Forelimb muscle (tissue), 1 donor: ENCODE measurements around the gene NTHL1. TPM values are rescaled to one million over a fixed set of nuclear protein-coding genes. Genes with fewer than 3 reads are reported as not detected.

Experiments
- DNase-seq: peaks from one replicate; pipeline ENCODE4 v3.0.0-alpha.2; 2013; ENCODE audit warnings: low read depth
- polyA plus RNA-seq: library from polyadenylated mRNA; unstranded; fragments of 120-200 nt; gene quantifications from one replicate; pipeline ENCODE4 v1.2.1, GENCODE V29; 2013; ENCODE audit not compliant: insufficient read length

Gene NTHL1
- 11.2 TPM for polyA plus RNA-seq

- DNase-seq, result peak; percentile 92
Measured at GRCh38 chr16:2047330-2048115, at the start of gene NTHL1, which contains the start of gene TSC2. Gene NTHL1 (minus strand): TSS chr16:2047834. CDS start chr16:2047823, 11 bp downstream. Gene TSC2 (plus strand): TSS chr16:2047985. CDS start chr16:2048616, 631 bp downstream.

DNA sequence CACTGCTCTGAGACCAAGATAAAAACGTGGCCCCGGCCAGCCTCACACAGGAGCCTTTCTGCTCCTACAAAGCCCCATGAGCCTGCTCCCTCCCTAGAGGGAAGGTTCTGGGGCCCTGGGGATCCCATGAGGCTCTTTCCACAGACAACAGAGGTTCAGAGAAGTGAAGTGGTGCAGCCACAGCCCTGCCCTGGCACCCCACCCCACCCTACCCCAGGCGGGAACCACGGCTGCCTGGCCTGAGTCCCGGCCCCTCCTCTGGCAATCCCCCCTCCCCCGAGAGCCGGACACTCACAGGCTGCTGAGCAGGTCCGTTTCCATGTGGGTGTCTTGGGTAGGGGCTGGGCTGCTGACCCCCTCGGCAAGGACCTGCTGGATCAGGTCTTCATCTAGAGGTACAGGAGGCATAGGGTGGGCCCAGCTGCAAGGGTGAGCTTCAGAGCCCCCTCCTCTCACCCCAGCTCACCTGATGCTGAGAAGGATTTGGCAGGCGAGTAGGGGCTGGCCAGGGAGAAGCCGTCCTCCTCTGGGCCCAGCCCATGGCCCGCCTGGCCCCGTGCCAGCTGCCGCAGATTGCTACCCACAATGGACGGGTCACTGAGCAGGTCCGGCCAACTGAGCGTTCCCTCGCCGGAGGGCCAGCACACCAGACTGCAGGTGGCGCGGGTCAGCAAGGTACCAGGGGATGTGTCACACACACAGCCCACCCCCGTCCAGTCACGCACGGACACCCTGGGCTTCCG lies 49.4 kb upstream of the NTHL1 start:
- no peak for DNase-seq

DNA sequence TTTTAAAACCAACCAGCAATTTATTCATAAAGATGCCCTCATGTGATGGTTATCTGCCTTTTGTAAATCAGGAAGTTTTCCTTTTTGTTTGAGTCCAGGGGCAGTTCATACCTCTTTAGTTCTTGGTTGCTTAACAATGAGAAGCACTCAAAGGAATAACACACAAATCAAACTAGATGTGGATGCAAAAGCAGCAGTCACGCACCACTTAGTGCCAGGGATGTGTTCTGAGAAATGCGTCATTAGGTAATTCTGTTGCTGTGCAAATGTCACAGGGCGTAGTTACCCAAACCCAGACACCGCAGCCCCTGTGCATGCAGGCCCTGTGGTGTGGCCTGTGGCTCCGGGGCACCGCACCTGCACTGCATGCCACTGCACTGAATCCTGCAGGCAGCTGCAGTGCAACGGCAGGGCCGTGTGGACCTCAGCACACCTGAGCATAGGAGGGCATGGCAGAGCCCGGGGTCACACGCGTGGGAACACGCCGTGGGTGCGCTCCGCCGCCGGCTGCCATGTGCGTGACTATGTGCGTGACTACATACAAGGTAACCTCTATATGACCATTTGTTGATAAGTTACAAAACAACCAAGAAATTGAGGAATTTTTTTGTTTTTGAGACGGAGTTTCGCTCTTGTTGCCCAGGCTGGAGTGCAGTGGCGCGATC lies 48.4 kb upstream of the NTHL1 start:
- no peak for DNase-seq

- DNase-seq, result no peak
Measured at GRCh38 chr16:2095315-2095853, 47.8 kb upstream of the NTHL1 start.

DNA sequence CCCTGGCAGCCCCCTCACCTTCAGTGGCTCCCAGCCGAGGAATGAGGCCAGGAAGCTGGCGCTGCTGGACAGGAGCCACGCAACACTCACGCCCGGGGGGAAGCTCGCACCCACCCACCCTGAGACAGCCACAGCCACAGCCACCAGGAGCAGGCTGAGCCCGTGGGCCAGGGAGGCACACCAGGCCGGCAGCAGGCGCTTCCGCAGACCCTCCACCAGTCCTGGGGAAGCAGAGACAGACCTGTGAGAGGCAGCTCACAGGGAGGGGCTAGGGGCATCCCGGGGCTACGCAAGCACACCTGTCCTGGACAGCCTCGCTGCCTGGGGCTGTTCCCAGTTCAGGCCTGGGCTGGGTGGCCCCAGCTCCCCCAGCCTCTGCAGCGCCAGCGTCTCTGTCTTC lies 46.2 kb upstream of the NTHL1 start:
- no peak for DNase-seq

GRCh38 chr16:2092866-2093265 lies 45.2 kb upstream of the NTHL1 start:
- no peak for DNase-seq

GRCh38 chr16:2092256-2092620 lies 44.6 kb upstream of the NTHL1 start:
- DNase-seq, result no peak

GRCh38 chr16:2091547-2092255 lies 44.1 kb upstream of the NTHL1 start:
- DNase-seq, result no peak

- peak; percentile 20 for DNase-seq
Measured at GRCh38 chr16:2090777-2091546, 43.3 kb upstream of the NTHL1 start.

GRCh38 chr16:2090481-2090776 lies 42.8 kb upstream of the NTHL1 start:
- DNase-seq, result no peak

GRCh38 chr16:2089706-2090480 lies 42.3 kb upstream of the NTHL1 start:
- no peak for DNase-seq

DNA sequence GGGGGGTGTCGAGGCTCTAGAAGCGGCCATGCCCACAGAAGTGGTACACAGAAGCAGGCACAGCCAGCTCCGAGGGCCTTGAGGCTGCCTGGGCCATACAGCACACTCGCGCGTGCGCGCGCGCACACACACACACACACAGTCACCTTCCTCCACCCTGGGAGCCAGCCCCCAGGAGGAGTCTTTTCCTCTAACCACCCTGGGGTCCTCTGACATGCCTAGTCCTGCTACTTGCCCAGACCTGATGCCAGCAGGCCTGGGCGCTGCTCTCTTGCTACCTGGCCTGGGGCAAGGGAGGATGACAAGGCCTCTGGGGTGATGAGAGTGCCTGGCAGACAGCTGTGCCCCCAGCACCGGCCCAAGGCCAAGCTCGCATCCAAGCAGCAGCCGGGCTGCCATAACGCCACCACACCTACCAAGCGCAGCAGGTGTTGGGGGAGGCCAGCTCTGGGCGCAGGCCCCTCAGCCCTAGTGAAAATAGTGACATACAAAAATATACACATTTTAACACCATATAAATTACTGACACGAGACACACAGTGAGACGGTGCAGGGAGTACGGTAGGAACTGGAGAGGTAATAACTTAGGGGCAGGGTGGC lies 41.2 kb upstream of the NTHL1 start:
- DNase-seq, result no peak

DNA sequence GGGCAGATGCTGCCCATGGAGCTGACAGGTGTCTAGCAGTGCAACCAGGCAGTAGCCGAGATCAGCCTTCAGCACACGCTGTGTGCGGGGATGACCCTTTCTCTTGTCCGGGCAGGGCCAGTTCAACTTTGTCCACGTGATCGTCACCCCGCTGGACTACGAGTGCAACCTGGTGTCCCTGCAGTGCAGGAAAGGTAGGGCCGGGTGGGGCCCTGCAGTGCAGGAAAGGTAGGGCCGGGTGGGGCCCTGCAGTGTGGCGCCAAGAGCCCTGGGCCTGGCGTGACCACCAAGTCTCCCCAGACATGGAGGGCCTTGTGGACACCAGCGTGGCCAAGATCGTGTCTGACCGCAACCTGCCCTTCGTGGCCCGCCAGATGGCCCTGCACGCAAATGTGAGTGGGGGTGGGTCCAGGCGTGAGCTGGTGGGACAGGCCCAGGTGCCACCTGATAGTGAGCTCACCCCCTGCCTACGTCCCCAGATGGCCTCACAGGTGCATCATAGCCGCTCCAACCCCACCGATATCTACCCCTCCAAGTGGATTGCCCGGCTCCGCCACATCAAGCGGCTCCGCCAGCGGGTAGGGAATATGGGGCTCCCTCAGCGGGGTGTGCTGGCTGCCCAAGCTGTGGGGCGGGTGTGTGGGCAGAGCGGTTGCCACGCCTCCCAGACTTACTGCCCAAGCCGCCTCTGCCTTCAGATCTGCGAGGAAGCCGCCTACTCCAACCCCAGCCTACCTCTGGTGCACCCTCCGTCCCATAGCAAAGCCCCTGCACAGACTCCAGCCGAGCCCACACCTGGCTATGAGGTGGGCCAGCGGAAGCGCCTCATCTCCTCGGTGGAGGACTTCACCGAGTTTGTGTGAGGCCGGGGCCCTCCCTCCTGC lies 40.4 kb upstream of the NTHL1 start:
- no peak for DNase-seq

GRCh38 chr16:2086812-2087747 lies 39.4 kb upstream of the NTHL1 start:
- no peak for DNase-seq

DNA sequence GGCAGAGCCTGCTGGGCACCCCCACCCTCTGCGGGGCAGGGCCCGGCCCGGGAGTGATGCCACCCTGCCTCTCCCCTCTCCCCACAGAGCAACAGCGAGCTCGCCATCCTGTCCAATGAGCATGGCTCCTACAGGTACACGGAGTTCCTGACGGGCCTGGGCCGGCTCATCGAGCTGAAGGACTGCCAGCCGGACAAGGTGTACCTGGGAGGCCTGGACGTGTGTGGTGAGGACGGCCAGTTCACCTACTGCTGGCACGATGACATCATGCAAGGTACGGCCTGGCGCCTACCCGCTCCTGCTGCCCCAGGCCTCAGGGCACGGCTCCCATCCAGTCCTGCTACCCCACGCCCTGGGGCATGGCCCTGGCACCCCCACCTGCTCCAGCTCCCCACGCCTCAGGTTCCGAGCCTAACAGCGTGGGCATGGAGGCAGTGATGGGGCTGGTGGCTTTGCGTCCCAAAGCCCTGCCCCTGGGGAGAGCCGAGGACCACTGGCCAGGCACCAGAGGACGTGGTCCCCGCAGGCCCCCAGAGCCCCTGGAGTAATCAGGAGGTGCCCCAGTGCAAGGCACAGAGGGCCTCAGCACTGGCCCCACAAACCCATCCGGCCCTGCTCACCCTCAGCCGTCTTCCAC lies 38.6 kb upstream of the NTHL1 start:
- no peak for DNase-seq

- DNase-seq, result no peak
Measured at GRCh38 chr16:2085669-2086068, 38.0 kb upstream of the NTHL1 start.
